ENCODE measurements around the gene SPACA1.

DNA sequence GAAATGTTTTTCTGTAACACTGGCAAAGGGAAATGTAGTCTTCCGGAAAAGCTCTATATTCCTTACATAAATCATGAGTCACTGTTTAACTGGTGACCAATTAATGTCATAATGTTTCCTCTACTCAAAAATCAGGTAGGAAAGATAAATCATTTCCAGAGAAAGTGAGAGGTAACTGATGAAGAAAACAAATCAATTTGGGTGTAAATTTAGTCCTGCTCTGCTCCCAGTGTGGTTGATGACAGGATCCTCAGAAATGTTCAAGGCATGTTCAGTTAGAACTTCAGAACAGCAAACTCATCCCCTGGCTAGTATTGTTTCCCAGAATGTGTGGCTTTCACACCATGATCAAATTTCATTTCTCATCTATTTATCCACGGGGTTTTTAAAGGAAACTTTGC is 38.8 kb upstream of the SPACA1 start:
- TF ChIP-seq POLR2AphosphoS5 (IDR thresholded peaks at IDR 0.05; ENCODE audit: low read depth, low read length): no peak
- TF ChIP-seq, protein P1, sequence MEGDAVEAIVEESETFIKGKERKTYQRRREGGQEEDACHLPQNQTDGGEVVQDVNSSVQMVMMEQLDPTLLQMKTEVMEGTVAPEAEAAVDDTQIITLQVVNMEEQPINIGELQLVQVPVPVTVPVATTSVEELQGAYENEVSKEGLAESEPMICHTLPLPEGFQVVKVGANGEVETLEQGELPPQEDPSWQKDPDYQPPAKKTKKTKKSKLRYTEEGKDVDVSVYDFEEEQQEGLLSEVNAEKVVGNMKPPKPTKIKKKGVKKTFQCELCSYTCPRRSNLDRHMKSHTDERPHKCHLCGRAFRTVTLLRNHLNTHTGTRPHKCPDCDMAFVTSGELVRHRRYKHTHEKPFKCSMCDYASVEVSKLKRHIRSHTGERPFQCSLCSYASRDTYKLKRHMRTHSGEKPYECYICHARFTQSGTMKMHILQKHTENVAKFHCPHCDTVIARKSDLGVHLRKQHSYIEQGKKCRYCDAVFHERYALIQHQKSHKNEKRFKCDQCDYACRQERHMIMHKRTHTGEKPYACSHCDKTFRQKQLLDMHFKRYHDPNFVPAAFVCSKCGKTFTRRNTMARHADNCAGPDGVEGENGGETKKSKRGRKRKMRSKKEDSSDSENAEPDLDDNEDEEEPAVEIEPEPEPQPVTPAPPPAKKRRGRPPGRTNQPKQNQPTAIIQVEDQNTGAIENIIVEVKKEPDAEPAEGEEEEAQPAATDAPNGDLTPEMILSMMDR (IDR thresholded peaks at IDR 0.05): no peak
- TF ChIP-seq, protein P2, sequence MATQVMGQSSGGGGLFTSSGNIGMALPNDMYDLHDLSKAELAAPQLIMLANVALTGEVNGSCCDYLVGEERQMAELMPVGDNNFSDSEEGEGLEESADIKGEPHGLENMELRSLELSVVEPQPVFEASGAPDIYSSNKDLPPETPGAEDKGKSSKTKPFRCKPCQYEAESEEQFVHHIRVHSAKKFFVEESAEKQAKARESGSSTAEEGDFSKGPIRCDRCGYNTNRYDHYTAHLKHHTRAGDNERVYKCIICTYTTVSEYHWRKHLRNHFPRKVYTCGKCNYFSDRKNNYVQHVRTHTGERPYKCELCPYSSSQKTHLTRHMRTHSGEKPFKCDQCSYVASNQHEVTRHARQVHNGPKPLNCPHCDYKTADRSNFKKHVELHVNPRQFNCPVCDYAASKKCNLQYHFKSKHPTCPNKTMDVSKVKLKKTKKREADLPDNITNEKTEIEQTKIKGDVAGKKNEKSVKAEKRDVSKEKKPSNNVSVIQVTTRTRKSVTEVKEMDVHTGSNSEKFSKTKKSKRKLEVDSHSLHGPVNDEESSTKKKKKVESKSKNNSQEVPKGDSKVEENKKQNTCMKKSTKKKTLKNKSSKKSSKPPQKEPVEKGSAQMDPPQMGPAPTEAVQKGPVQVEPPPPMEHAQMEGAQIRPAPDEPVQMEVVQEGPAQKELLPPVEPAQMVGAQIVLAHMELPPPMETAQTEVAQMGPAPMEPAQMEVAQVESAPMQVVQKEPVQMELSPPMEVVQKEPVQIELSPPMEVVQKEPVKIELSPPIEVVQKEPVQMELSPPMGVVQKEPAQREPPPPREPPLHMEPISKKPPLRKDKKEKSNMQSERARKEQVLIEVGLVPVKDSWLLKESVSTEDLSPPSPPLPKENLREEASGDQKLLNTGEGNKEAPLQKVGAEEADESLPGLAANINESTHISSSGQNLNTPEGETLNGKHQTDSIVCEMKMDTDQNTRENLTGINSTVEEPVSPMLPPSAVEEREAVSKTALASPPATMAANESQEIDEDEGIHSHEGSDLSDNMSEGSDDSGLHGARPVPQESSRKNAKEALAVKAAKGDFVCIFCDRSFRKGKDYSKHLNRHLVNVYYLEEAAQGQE (IDR thresholded peaks at IDR 0.05; ENCODE audit: insufficient read depth in 1 of 2, low read depth in 2 of 2, low read length in 1 of 2): no peak
- TF ChIP-seq SIN3A (IDR thresholded peaks at IDR 0.05; ENCODE audit: borderline replicate concordance, insufficient read depth, low read depth, low read length): no peak
- no peak for TF ChIP-seq TCF7L2 (IDR thresholded peaks at IDR 0.05; ENCODE audit: low read depth, low read length)
